GM19043 (cell line): ENCODE results near the gene C1QTNF2.

ENCODE experiments used
- ATAC-seq: cut with Tn5 transposase; IDR thresholded peaks from one replicate; pipeline ENCODE4 v1.9.1; 2021; ENCODE audit warnings: low read depth; ENCODE audit not compliant: unreplicated experiment

C1QTNF2 gene, protein sequence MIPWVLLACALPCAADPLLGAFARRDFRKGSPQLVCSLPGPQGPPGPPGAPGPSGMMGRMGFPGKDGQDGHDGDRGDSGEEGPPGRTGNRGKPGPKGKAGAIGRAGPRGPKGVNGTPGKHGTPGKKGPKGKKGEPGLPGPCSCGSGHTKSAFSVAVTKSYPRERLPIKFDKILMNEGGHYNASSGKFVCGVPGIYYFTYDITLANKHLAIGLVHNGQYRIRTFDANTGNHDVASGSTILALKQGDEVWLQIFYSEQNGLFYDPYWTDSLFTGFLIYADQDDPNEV

DNA sequence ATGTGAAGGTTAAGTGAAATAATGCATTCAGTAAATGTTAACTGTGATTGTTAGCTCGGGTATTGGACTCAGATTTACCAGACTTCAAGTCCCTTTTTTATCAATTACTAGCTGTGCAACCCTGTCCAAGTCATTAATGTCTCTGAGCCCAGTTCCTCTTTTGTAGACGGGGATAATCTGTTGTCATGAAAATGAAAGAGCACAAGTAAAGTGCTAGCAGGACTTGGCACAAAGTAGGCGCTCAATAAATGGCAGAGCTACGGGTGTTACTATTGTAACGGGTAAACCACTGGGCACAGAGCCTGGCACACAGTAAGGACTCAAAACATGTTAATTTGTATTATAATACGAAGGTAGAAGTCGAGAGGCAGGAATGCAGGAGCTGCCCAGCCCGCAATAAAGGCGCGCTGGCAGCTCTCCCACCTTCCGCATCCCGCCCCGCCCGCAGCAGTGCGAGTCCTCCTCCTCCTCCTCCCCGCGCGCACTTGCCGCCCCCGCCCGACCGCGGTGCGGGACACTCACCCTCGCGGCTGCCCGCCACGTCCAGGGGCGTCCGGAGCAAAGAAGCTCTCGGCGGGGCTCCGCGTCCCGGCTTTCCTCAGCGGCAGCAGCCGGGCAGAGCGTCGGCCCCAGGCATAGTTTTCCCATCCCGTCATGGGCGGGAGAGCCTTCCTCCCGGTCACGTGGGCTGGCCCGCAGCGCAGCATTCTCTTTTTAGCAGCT, at the start of gene C1QTNF2:
Gene C1QTNF2 (minus strand): TSS at position 637 of the 723 bp plus-strand sequence. CDS start 15,615 bp downstream, outside the sequence.
- no peak for ATAC-seq

DNA sequence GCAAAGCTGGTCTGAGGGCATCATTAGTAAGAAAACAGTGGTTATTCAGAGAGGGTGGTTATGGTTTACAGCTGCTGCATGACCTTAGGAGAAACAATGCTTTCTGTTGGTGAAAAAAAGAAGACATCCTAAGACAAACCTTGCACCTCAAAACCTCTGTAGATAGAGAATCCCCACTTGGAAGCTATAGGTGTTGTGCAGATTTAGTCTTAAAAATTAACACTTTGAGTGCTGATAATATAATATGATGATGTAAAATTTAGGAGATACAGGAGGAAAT, 49.8 kb upstream of the C1QTNF2 start:
- no peak for ATAC-seq

DNA sequence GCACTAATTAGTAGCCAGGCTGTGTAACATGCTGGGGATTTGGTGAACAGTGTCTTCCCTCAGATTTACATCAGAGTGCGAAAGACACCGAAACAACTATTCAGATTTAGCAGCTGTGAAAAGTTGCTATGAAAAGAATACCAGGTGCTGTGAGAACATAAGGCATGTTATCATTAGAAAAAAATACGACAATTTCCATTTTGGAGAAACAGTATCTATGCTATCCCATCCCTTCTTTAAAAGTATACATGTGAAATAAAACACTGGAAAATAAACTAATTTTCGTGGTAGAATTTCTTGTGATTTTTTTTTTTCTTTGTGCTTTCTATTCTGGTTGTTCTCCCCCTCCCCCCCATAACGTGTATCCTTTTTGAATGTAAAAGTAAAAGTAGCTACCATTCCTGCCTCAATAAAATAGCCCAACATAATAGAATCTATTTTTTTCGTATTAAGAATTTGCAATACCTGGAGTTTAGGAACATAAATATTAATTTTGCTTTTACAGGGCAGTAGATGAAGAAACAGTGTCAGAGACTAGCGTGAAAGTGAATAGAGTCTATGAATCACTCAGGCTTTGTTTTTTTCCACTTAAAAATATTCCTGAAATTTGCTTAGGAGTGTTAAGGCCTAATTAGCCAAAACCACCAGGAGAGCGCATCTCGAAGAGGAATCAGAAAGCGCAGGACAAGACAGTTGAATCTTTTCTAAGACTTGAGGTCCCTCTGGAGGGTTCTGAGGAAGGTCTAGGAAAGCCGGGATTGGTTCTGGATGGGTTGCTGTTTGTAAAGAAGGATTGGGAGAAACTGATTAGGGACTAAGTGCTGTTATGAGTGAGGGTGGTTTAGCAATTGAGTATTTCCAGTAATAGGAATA, 49.3 kb upstream of the C1QTNF2 start:
- ATAC-seq, result peak; percentile 30

DNA sequence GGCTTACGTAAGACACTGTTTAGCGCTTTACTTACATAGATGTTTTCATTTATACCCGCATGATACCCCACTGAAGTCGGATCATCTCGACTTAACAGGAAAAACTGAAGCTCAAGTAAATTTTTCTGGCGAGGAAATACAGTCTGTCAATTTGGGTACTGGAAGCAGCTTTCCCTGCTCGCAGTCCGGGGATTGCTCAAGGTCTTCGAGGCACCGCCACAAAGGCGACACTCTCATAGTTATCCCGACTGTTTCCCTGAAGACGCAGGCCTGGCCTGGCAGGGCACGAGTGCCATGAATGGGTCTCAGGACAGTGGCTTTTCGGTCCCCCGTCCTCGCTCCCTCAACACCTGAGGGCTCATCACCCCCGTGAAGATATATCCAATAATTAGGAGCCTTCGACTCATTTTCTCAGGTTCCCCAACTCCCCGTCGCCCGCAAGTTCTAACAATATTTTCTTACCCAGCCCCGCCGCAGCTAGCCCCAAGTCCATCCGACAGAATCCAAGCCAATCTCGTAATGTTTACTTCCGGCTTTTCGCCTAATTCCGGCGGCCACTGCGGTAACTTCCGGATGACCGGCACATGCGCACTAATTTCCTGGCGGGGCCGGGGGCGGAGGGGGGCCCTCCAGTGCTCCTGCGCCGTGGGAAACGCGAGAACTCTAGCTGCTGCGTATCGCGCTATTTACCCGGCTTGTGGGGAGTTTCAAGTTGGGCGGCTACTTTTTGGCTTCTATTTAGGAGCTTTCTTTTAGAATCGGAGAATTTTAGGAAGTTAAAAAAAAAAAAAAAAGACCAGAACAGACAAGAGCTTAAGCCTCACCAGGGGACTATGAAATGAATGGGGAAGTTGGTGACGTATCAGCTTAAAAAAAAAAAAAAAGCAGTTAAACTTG, 48.4 kb upstream of the C1QTNF2 start, which contains the start of gene SLU7:
Gene SLU7 (minus strand): TSS at position 521 of the 897 bp plus-strand sequence. CDS start 3,787 bp downstream, outside the sequence.
- ATAC-seq, result peak; percentile 63

DNA sequence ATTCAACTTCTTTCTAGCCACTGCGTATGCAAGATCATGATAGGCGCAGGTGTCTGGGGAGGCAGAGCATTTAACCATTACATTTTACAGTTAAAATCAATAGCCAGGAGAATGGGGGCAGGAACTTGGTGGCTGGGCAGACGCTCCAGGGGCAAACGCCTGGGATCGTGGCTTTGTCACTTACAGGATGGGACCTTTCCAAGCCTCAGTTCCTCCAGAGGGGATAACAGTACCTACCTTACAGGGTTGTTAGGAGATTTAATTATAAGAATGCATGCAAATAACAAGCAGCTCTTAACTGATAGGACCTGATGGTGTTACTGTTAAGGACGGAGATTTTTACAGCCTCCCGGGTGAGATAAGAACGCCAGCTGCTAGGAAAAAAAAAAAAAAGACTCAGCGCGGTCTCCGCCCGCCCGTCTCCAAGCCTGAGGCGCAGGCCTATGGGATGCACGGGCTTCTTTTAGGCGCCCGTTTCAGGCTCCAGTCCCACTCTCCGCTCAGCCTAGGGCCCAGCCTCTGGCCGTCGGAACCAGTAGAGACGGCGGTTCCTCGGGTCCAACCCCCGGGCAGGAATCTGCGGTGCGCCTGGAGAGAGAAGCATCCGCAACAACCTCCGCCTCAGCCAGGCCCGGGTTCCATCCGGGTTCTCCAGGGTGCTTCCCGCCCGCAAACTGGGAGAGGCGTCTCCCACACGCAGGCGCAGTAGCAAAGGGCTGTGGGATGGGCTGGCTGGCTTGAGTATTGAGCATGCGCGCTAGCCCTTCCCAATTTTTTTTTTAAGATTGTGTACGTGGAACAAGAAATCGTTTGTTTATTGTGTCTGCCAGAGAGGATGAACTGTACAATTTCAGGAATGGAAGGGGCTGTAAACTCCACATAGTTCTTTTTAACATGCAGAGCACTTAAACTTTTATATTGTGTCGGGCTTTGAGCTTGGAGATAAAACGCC, 29.3 kb upstream of the C1QTNF2 start, which contains the start of gene FAM200C:
Gene FAM200C (minus strand): TSS at position 653 of the 952 bp plus-strand sequence. CDS start 4,564 bp downstream, outside the sequence.
- ATAC-seq, result peak; percentile 80

DNA sequence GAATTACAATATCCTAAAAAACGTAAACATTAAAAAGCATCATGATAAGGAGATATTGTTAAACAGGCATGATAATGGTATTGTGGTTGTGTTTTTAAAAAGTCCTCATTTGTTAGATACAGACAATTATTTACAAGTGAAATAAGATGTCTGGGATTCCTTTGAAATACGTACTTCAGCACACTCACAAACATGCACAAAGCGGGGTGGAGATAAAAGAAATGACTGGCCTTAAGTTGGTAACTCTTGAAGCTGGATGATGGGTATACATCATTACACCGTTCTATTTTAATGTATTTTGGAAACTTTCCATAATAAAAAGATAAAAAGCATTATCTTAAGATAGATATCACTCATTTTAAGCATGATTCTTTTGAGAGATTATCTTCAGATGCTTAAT, 28.4 kb upstream of the C1QTNF2 start:
- ATAC-seq, result no peak

DNA sequence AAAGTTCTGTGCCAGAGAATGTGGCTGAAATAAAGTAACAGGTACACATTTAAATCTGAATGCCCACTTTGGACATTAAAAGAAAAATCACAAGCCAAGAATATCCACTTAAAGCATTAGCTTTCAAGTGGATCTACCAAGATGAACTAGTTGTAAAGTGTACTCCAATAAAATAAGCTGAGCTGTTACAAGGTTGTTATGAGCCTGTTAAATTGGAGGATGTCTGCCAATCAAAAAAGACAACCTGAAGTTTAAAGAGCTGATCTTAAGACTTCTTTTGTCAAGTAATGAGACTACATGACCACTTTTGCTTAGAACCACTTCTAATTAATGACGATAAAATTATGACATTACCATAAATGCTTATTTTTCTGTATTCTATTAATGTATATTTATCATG, 27.1 kb upstream of the C1QTNF2 start:
- ATAC-seq, result no peak

DNA sequence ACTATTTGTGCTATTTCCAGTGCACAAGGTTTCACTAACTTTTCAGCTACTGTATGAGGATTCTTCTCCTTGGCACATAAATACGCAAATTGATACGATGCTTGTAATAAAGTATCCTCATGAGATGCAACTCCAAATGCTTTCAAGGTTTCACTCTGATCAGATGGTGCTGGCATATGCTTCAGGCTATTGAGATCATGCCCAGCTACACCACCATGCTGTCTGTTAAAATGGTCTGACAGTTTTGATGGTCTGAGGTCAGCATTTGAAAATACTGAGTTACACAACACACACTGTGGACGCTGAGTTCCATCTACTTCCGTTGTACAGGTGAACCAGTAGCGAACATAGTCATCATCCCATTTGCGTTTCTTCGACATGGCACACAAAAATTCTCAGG, 24.7 kb upstream of the C1QTNF2 start:
- ATAC-seq, result no peak

DNA sequence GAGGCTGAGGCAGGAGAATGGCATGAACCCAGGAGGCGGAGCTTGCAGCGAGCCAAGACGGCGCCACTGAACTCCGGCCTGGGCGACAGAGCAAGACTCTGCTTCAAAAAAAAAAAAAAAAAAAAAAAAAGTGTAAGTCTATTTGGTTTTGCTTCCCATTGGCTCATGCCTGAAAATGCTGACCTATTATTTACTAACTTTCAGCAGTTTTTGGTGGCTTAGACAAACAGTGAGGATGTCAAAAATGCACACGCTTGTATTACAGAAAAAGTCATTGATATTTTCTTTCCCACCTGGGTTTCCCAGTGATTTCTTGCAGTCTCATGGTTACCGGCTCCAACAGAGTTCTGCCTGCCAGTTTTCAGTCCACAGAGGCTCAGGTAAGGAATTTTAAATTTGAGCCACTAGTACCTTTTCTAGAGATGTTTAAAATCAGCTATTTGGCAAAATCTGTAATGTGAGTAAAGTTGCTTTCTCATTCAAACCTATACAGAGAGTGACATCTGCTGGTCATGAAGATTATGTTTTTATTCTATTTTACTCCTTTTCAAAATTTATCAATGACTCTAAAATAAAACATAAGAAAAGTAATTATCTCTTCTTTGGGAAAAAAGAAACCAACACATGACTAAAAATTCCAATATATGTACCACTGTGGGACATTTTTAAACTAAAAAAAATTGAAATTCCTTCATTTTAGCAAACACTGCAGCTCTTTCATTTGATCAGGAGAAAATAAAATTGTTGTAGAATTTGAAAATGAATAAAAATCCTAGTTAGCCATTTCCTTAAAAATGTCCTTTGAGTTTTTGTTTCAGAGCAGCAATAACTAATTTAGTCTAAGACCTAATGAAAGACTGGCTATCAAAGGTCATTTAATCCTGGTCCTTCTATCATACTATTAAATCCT, 20.6 kb upstream of the C1QTNF2 start:
- ATAC-seq, result no peak

DNA sequence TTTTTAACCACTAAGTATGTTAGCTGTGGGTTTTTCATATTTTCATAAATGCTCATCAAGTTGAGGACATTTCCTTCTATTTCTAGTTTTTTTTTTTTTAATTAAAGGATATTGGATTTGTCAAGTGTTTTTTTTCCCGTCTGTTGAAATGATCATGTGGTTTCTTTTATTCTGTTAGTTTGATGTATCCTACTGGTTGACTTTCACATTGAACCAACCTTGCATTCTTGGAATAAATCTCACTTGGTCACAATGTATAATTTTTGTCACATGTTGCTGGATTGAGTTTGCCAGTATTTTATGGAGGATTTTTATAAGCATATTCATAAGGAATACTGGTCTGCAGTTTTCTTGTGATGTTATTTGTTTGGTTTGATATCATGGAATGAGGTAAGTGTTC, 17.0 kb upstream of the C1QTNF2 start:
- no peak for ATAC-seq

DNA sequence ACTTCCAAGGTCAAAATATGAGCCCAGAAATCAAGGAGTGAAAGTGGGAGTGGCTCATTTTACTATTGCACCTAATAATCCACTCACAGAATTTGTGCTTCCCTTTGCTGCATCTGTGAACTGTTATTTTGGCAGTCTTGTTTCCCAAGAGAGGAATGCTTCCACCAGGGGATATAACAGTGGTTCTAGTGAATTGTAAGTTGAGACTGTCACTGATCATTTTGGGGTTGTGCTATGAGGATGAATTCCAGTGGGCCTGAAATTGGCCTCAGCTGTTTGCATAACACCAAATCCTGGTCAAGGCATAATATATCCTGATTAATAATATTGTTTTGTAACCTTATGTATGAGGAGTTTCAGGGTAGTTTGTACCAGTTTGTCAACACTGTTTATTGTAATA, 15.1 kb upstream of the C1QTNF2 start:
- ATAC-seq, result no peak

DNA sequence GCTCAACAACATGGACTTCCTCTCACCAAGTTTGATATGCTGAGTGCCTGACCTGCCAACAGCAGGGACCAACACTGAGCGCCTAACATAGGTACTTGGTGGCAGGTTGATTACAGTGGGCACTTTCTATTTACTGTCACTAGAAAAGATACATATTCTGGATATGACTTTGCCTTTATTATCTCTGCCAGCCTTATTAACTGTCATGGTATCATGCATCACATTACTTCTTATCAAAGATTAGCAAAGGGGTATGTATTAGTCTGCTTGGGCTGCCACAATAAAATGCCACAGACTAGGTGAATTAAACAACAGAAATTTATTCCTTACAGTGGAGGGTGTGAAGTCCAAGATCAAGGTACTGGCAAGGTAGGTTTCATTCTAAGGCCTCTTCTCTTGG, 14.3 kb upstream of the C1QTNF2 start:
- ATAC-seq, result no peak

DNA sequence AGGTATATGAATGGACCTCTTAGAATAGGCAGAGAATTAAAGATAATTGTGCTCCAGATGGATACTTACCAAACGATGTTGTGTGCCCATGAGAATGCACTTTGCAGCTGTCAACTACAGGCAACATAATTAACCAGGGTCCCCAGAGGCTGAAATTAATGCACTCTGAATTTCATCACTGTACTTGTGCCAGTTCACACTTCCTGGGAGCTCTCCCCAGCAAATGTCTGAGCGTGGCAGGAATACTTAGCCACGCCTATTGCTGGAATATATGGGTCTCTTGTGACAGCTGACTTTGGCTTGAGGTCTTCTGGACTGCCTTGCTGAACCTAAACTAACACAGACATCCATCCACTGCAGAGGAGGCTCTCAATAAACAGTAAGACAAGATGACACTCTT, 11.9 kb upstream of the C1QTNF2 start:
- no peak for ATAC-seq

DNA sequence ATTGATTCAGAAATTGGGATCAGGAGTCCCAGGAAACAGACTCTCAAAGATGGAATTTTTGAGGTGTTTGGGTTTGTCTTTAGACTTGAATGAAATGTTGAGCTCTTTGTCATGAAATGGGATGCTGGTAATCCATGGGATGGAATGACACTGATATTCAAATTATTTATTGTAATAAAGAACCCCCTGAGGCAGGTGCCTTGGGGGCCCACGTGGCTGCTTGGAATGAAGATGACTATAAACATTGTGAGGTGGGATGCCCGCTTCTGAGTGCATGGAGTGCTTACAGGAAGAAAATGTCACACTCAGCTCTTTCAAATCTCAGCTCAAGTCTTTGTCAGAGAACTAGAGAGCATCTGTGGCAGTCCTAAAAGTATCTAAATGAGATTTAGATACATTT, 9.6 kb upstream of the C1QTNF2 start:
- no peak for ATAC-seq

DNA sequence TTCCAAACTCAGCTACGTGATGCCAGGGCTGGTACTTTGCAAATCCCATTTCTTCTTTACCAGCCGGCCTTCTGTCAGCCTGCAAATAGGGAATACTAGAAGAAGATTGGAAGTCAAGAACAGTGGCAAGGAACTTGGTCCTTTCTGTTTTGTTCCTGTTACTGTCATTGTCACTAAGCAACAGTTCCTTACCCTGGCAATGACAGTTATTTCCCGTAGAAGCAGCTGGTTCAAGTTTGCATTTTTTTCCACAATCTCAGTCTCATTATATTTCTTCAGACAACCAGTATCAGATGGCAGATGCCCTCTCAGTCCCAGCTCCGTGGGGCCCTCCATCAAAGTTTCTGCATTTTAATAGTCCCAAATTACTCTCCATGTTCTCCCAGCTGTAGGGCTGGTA, 9.1 kb upstream of the C1QTNF2 start:
- no peak for ATAC-seq

DNA sequence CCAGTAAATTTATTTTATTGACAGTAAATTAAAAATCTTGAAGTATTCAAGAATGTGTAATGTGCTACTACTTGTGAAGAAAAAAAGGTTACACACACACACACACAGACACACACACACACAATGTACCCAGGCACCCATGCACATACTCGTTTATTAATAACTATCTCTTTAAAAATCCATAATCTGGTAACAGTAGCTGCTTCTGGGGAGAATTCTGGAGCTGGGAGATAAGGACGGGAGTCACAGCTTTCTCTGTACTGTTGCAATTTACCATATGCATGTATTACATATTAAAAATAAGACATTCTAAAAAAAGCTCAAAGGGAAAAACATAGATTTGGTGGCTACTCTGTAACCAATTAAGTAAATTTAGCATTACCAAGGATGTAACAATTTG, 7.9 kb upstream of the C1QTNF2 start:
- ATAC-seq, result no peak

DNA sequence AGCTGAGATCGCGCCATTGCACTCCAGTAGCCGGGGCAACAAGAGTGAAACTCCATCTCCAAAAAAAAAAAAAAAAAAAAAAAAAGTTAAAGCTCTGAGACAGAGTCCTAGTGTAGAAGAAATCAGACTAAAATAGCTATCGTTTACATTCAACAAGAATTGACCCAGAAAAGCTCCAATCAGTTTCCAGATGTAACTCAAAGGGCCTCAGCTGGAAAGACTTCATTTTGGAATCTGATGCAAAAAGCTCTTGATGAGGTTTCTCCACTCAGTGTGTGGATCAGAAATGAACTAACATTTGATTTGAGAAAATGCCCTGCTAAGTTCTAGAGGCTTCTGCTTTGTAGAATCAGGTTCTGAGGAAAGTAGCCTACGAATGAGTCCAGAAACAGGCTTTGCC, 7.2 kb upstream of the C1QTNF2 start:
- ATAC-seq, result no peak

DNA sequence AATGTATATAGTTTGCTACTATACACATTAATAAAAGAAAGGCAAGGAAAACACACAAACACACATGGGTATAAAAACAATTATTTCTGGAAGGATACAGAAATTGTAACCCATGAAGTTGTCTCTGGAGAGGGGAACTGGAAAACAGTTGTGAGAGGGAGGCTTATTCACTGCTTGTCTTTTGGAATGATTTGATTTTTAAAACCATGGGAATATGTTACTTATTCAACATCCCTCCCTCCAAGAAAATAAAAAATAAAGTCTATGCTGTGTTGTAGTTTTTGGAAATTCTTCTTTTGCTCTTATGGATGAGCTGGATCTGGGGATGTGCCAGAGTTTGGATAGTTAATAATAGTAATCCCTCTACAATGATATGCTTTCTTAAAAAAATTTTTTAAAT, 6.0 kb upstream of the C1QTNF2 start:
- no peak for ATAC-seq
